Left renal cortex interstitium (tissue), 4 donors: ENCODE measurements around the gene MINPP1. TPM values are rescaled to one million over a fixed set of nuclear protein-coding genes. Genes with fewer than 3 reads are reported as not detected.
"Not testable (repeated sequence)": the region's sequence is repeated elsewhere in the genome, so short reads cannot be mapped to it uniquely, and the experiment has no call there.

Experiments
- DNase-seq, 4 donors: peaks; one replicate each; pipeline ENCODE4 v3.0.0-alpha.2; 2013; ENCODE audit warnings: low read depth in 4 of 4, low spot score in 2 of 4, missing footprints in 1 of 4
- polyA plus RNA-seq, 4 donors: library from polyadenylated mRNA; unstranded; fragments of 120-200 nt; gene quantifications; one replicate each; pipeline ENCODE4 v1.2.1, GENCODE V29; 2013; ENCODE audit not compliant: insufficient read length in 4 of 4

Gene MINPP1
- polyA plus RNA-seq, 4 donors, result 35.1 to 42.9 (median 38.6) TPM

GRCh38 chr10:87560495-87561129 is 55.9 kb downstream of the MINPP1 start:
- DNase-seq, result no peak

- DNase-seq, result no peak
Observed at GRCh38 chr10:87562750-87563149, 58.1 kb downstream of the MINPP1 start.

GRCh38 chr10:87565010-87565409 is 60.3 kb downstream of the MINPP1 start:
- no peak for DNase-seq

- DNase-seq, result no peak
Observed at GRCh38 chr10:87575851-87576250, 71.2 kb downstream of the MINPP1 start.

GRCh38 chr10:87578160-87578841 is 73.6 kb downstream of the MINPP1 start:
- DNase-seq, result no peak

GRCh38 chr10:87578842-87579401 is 74.2 kb downstream of the MINPP1 start:
- DNase-seq, result no peak

GRCh38 chr10:87579563-87579962 is 74.9 kb downstream of the MINPP1 start:
- DNase-seq, result no peak

- no peak for DNase-seq
Observed at GRCh38 chr10:87580016-87580415, 75.3 kb downstream of the MINPP1 start.

GRCh38 chr10:87585565-87586514 is 81.1 kb downstream of the MINPP1 start:
- DNase-seq, result no peak

- no peak for DNase-seq
Observed at GRCh38 chr10:87589645-87590051, 85.0 kb downstream of the MINPP1 start.

- no peak for DNase-seq
Observed at GRCh38 chr10:87590705-87591588, 86.3 kb downstream of the MINPP1 start.

- DNase-seq, result no peak
Observed at GRCh38 chr10:87591589-87591886, 86.8 kb downstream of the MINPP1 start.

- DNase-seq, result not testable (repeated sequence)
Observed at GRCh38 chr10:87592920-87593319, 88.2 kb downstream of the MINPP1 start.

GRCh38 chr10:87593702-87594101 is 89.0 kb downstream of the MINPP1 start:
- DNase-seq, result no peak

GRCh38 chr10:87594181-87594580 is 89.5 kb downstream of the MINPP1 start:
- no peak for DNase-seq

- no peak for DNase-seq
Observed at GRCh38 chr10:87594864-87595263, 90.2 kb downstream of the MINPP1 start.

GRCh38 chr10:87596351-87596750 is 91.7 kb downstream of the MINPP1 start:
- DNase-seq, result no peak

GRCh38 chr10:87598700-87599099 is 94.0 kb downstream of the MINPP1 start:
- DNase-seq, result no peak

GRCh38 chr10:87600581-87600980 is 95.9 kb downstream of the MINPP1 start:
- DNase-seq, result no peak
